GM19351 (cell line): Measurements from ENCODE around the gene C1D.
"Not testable (repeated sequence)": the region's sequence is repeated elsewhere in the genome, so short reads cannot be mapped to it uniquely, and the experiment has no call there.

Source experiments
- ATAC-seq: cut with Tn5 transposase; IDR thresholded peaks from one replicate; pipeline ENCODE4 v1.9.1; 2021; ENCODE audit warnings: mild to moderate bottlenecking, moderate library complexity; ENCODE audit not compliant: unreplicated experiment

Gene C1D

DNA sequence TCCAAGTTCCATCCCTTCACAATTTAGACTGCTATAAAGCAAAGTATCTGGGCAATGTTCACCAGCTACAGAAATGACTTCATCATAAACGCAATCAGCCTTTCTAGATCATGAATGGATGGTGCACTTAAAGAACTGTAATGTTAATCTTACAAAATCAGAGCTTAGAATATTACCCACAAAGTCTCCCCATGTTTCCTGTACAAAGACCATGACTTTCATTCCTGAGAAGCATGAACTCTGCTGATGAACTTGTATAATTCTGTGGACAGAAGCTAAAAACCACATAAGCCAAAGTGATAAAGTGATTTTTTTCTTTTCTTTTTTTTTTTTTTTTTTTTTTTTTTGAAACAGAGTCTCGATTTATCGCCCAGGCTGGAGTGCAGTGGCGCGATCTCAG, 53.3 kb downstream of the C1D start:
- no peak for ATAC-seq

DNA sequence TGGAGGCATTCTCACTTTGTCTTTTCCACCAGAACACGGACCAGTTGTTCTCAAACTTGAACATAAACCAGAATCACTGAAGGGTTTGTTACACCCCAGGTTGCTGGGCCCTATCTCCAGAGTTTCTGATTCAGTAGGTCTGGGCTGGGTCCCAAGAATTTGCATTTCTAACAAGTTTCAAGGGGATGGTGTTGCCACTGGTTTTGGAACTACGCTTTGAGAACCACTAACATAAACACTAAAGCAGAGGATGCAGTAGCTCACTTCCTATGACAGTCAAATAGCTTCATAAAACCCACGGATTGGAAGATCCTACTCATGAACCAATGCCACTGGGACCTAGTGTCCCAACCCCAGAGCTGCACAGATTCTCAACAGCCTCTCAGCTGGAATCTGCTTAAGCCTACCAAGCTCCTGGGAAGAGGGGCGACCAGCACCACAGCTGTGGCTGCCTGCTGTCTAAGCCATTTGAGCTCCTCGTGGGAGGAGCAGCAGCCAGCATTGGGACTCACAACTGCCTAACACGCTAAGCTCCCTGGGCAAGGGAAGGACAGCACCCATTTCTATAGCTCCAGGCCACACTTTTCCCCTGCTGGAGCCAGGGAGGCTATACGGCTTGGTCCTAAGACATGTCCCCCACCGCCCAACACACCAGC, 62.5 kb downstream of the C1D start:
- ATAC-seq, result no peak

GRCh38 chr2:67999332-67999731, 63.5 kb downstream of the C1D start:
- ATAC-seq, result no peak

GRCh38 chr2:67997903-67998302, 64.9 kb downstream of the C1D start:
- ATAC-seq, result no peak

DNA sequence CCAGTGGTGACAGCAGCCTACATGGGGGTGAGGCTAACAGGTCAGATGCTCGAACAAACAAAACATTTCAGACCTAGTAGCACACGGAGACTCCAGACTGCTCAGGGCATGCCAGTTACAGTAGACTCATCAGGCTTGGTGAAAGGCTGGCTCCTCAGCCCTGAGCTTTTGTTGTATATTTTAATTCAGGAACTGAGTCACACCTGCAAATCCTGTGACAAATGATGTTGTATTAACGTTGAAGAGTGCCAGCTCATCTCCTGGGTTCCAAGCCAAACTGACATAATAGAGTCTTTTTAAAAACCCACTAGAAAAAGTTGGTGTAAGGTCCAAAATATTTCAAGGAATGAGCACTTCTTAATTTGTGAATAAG, 65.3 kb downstream of the C1D start:
- ATAC-seq, result no peak

DNA sequence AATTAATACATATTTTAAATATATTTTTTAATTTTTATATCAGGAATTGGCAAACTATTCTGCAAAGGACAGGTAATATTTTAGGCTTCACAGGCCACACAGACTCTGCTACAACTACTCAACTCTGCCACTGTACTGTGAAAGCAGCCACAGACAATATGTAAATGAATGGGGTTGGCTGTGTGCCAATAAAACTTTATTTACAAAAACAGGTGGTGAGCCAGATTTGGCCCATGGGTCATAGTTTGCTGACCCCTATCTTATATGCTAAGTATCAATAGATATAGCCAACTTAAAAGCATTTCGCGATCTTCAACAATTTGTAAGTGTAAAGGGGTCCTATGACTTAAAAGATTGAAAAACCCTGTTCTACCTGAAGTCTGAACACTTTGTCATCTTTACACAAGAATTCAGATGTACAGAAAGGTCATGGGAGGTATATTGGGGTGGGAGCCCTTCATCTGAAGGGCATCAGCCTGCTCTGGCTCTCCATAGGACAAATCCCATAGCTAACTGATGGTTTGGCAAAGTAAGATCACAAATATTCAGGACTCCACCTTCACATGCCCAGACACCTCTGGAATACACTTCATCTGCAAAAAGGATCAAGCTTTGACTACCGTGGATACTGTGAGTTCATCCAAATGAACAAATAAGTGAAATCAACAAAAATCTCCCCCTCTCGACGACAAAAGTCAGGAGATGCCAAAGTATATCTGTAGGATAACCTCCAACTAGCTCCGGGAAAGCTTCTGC, 65.9 kb downstream of the C1D start:
- no peak for ATAC-seq

DNA sequence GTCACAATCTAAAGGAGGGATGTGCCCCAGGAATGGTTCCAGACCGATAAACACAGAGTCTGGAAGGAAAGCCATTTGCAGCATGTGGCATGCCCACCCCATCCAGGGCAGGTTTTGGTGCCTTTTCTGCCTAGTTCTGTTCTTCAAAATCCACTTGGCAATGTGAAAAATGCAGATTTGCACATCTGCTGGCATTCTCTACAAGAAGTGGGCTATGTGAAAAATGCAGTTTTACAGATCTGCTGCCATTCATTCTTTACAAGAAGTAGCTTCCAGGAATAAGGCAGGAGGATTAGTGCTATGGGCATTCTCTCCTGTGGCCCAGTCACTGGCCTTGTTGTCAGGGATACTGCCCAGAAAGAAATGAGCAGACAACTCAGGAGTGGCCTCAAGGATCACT, 68.1 kb downstream of the C1D start:
- ATAC-seq, result no peak

GRCh38 chr2:67994069-67994468, 68.7 kb downstream of the C1D start:
- not testable (repeated sequence) for ATAC-seq

DNA sequence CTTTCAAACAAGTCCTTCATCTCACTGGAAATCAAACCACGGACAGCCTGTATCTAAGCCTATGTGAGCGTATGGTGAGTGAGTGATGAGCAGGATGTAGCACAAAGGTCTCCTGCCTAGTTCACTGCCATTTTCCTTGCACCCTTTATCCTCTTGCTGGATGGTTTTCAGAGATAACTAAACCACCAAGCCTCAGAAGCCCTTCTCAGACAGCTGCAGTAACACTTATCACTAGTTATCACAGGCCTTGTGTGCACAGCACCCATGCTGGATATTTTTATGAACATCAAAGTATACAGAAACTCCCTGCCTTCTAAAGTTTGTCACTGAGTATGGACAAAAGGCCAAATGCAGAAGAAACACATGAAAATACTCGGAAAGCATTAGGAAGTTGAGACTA, 69.5 kb downstream of the C1D start:
- no peak for ATAC-seq

GRCh38 chr2:67991456-67991855, 71.3 kb downstream of the C1D start:
- no peak for ATAC-seq
